ENCODE data around the gene KLHL28. TPM values are rescaled to one million over a fixed set of nuclear protein-coding genes. Genes with fewer than 3 reads are reported as not detected.

Gene KLHL28, protein sequence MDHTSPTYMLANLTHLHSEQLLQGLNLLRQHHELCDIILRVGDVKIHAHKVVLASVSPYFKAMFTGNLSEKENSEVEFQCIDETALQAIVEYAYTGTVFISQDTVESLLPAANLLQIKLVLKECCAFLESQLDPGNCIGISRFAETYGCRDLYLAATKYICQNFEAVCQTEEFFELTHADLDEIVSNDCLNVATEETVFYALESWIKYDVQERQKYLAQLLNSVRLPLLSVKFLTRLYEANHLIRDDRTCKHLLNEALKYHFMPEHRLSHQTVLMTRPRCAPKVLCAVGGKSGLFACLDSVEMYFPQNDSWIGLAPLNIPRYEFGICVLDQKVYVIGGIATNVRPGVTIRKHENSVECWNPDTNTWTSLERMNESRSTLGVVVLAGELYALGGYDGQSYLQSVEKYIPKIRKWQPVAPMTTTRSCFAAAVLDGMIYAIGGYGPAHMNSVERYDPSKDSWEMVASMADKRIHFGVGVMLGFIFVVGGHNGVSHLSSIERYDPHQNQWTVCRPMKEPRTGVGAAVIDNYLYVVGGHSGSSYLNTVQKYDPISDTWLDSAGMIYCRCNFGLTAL
- 10 to 100 TPM; 10.4 to 15.5 (median 13.0) TPM for total RNA-seq
- polyA plus RNA-seq: 10 to 100 TPM in 1 of 3 donors, 1 to 10 TPM in 2; 3.3 to 12.2 (median 4.5) TPM
- long read RNA-seq, donor 1, partial matches to known transcripts: 2 of 2 reads
- long read RNA-seq, donor 1, other reads (novel, unspliced or antisense): 0 of 2 reads
- long read RNA-seq, donor 2, full-length matches to known transcripts: 4 of 8 reads
- long read RNA-seq, donor 2, partial matches to known transcripts: 0 of 8 reads
- long read RNA-seq, donor 2, other reads (novel, unspliced or antisense): 4 of 8 reads

DNA sequence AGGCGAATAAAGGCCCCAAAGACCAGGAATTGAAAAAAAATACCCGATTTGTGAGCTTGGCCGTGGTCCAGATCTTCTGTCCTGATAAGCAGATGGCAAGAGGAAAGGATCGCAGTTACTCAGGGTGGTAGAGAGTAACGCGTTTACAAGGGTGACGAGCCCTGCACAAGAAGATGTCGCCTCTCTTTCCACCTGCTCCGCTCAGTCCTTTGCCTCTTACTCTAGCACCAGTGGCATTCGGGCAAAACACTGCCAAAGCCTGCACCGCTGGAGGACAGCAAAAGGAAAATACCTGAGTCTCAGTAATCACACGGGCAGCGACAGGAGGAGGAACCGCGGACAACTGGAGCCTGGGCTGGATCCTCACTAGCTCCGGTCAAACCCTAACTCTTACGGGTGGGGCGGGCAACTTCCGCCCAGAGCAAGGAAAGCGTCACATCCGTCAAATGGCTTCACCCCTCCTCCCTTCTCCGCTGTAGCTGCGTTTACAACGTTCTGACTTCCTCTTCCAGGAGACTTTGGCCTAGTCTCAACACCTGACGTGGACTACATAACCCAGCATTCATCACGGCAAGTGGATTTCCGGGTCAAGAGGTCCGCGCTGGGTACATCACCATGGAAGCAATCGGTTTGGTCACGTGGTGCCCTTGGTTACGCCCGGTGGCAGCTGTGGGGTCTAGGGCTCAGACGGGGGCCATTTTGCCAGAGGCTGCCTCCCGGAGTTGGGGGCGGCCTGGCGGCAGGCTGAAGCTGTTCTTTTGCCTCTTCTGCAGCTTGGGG lies at the start of gene KLHL28, which contains the start of gene TOGARAM1:
TSS of gene KLHL28 (minus strand) at position 394 of the 780 bp plus-strand sequence. CDS start 16,019 bp downstream, outside the sequence.
TSS of gene TOGARAM1 (plus strand) at position 637 of the 780 bp plus-strand sequence. CDS start 232 bp downstream, outside the sequence.
- ATAC-seq: peak; percentile 91 to 98 (median 96)
- intact Hi-C loops (cut with DNase I): loop anchor here (2.0 to 10.0 kb wide), 4 partner anchors 64 to 173 kb away; partner anchors contain the start of genes FANCM (in 2 of the 2), FKBP3 (in 2 of the 2) and PRPF39 (in 2 of the 2)
- Histone ChIP-seq H3K27ac (peak within 1 kb of the TSS; percentile 90), H3K27me3 (ENCODE audit: insufficient read depth in 3 of 3, low read length in 2 of 3) (no peaks in the 10 kb centered on the region), H3K4me1 (peaks cover 63% of the 10 kb centered on the region), H3K9me3 (no peaks in the 10 kb centered on the region), H3K4me3 (peak within 1 kb of the TSS; percentile 89), H3K36me3 (ENCODE audit: insufficient read depth in 1 of 2, low read depth in 1 of 2) (no peaks in the 10 kb centered on the region)
- peak; percentile 95 to 97 for DNase-seq
- no peak for TF ChIP-seq CTCF (IDR thresholded peaks at IDR 0.05)
- 0 to 1% (median 0%) methylated on average over 37 of the region's 37 CpGs for WGBS, 3 donors

- intact Hi-C loops (cut with DNase I): no loop called here
- ATAC-seq: no peak
- no peak for TF ChIP-seq CTCF (IDR thresholded peaks at IDR 0.05)
- H3K27me3 ChIP-seq (ENCODE audit: insufficient read depth in 3 of 3, low read length in 2 of 3): no peaks in the 10 kb centered on the region
- H3K9me3 ChIP-seq: no peaks in the 10 kb centered on the region
- H3K27ac ChIP-seq: no peak overlapping the region
- peaks cover 0 to 50% of the 10 kb centered on the region in 2 donors for H3K36me3 ChIP-seq (ENCODE audit: insufficient read depth in 1 of 2, low read depth in 1 of 2)
- no peak overlapping the region for H3K4me3 ChIP-seq
- 94 to 97% (median 95%) methylated on average over 2 of the region's 2 CpGs for WGBS, 3 donors
- H3K4me1 ChIP-seq: no peaks in the 10 kb centered on the region
- no peak for DNase-seq
Observed at GRCh38 chr14:45003924-45004323, 42.2 kb upstream of the KLHL28 start.

DNA sequence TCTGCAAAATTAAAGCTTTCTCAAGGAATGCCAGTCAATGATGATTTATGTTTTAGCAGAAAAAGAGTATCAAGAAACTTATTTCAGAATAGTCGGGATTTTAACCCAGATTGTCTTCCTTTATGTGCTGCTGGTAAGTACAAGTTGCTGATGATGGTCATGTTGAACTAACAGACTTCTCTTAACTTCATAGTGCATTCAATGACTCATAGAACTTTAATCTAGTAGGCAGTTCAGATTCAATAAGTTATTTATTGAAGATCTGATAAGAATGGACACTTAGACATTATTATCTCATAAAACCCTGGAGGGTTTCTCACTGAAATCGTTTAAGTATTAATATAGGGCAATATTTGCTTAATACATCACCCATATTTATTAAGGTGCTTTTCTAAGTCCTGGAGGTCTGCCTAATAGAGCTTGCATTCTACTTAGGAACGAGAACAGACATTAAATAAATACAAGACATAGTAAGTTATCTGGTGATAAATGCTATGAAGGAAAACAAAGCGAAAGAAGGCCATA lies 34.1 kb upstream of the KLHL28 start:
- Histone ChIP-seq H3K36me3 (ENCODE audit: insufficient read depth in 1 of 2, low read depth in 1 of 2) (peaks cover 0 to 35% of the 10 kb centered on the region in 2 donors), H3K27me3 (ENCODE audit: insufficient read depth in 3 of 3, low read length in 2 of 3) (no peaks in the 10 kb centered on the region), H3K4me3 (no peak overlapping the region), H3K9me3 (no peaks in the 10 kb centered on the region), H3K4me1 (no peaks in the 10 kb centered on the region), H3K27ac (no peak overlapping the region)
- no peak for TF ChIP-seq CTCF (IDR thresholded peaks at IDR 0.05)
- WGBS, 3 donors: 92 to 94% (median 94%) methylated on average over 4 of the region's 4 CpGs
- ATAC-seq: no peak
- intact Hi-C loops (cut with DNase I): no loop called here
- DNase-seq: no peak

DNA sequence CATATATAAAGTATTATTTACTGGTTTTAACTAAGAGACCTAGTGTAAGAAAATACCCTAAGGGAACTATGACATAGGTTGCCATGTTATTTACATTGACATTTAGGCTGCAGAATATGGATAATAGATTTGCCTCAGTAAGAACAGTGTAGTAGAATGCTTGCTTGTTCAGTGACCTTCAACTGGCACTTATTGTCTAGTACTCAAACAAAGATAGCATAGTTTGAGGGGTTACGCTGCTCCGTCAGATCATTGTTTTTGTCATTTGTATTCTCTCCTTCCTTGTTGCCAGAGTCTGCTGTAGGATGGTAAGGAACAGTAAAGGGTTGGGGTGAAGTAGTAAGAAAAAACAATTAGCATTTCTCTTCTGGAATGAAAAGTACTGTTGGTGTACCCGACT lies 33.4 kb upstream of the KLHL28 start:
- TF ChIP-seq CTCF (IDR thresholded peaks at IDR 0.05): no peak
- WGBS, 3 donors: 94 to 96% (median 95%) methylated on average over 3 of the region's 3 CpGs
- Histone ChIP-seq H3K36me3 (ENCODE audit: insufficient read depth in 1 of 2, low read depth in 1 of 2) (peaks cover 0 to 28% of the 10 kb centered on the region in 2 donors), H3K27ac (no peak overlapping the region), H3K9me3 (no peaks in the 10 kb centered on the region), H3K27me3 (ENCODE audit: insufficient read depth in 3 of 3, low read length in 2 of 3) (no peaks in the 10 kb centered on the region), H3K4me3 (no peak overlapping the region), H3K4me1 (no peaks in the 10 kb centered on the region)
- intact Hi-C loops (cut with DNase I): no loop called here
- ATAC-seq: no peak
- DNase-seq: no peak

Measured in psoas muscle (tissue), 8 donors.